GF-D8 (cell line): ENCODE results near the gene TTLL10.

Experiments used
- DNase-seq: peaks from one replicate; lab custom pipeline; 2025; lab: John Stamatoyannopoulos, UW

Gene TTLL10

GRCh38 chr1:1236945-1237873, 63.5 kb downstream of the TTLL10 start:
- DNase-seq: no peak

- no peak for DNase-seq
Measured at GRCh38 chr1:1237874-1238701, 64.4 kb downstream of the TTLL10 start.

DNA sequence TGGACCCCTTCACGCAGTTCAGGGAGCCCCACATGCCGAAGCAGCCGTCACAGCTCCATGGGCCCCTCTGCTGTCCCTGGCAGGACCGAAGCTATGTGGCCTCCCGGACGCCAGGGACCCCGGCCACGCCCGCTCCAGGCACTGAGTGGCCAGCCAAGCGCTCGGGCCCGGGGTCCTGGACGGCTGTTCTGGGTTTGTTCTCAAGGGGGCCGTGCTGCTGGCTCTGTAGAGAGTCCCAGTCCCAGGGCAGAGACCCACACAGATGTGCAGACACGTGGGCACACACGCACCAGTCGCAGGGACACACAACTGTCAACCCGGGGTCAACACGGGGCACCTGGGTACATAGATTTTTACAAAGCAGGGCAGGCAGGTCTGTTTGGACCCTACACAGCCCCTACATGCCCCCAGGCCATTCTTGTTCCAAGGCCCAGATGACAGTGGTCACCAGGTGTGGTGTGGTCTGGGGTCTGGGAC, 65.1 kb downstream of the TTLL10 start:
- DNase-seq: no peak

DNA sequence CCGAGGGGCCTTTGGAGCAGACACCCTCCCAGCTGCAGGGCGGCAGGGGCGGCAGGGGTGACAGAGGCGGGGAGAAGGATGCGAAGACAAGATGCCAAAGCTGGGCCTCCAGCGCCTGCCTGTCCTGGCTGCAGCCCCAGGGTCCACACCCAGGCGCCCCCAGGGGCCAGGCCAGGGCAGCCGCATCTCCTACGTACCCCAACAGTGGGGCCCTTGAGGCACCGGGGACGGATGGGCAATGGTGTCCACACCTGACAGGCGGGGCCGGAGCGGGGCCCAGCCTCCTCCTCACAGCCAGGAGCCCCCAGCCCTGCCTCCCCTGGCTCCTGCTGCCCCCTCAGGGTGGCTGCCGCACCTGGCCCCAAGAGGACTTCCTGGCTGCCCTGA, 65.5 kb downstream of the TTLL10 start:
- no peak for DNase-seq

GRCh38 chr1:1239614-1240347, 66.1 kb downstream of the TTLL10 start:
- no peak for DNase-seq

- DNase-seq: no peak
Measured at GRCh38 chr1:1240348-1240732, 66.7 kb downstream of the TTLL10 start.

- no peak for DNase-seq
Measured at GRCh38 chr1:1240822-1241587, 67.3 kb downstream of the TTLL10 start.

DNA sequence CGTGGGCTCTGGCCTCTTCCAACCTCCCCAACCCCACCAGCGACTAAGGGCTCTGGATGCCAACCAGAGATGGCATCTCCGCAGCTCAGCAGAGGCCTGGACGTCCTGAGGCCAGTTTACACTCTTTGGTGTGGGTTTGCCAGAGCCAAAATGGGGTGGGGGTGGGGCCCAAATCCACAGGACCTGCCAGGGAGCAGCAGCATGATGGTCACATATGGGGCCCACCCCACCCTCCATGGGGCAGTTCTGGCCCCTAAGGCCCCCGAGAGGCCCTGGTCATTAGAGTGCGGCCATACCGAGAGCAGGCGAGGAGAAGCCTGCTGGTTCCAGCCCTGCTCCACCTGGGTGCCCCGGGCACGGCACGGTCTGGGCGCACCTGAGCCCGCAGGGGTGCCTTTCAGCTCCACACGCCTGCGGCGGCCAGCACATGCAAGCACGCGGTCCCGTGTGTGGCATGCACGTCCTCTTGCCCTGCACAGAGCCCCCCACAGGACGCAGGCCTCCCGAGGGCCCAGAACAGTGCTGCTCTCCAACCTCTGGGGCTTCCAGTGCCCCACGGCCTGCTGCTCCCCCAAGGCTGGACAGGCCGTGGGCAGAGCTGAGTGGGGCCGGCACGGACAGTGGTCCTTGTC, 68.0 kb downstream of the TTLL10 start:
- no peak for DNase-seq

- DNase-seq: no peak
Measured at GRCh38 chr1:1242461-1243265, 69.0 kb downstream of the TTLL10 start.

DNA sequence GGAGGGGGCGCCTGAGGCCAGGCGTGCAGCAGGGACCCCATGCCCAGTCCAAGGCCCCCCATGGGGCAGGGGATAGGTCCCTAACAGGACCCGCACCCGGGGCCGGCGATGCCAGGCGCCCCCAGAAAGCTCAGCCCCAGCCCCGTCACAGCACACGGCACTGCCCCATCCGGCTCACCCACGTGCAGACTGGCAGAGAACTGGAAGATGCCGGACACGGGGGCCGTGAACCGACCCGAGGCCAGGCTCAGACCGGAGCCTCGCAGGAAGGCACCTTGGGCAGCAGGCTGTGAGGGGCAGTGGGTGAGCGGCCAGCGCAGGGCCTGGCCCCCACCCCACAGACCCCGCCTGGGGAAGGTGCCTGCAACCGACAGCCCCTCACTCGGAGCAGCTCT, 69.6 kb downstream of the TTLL10 start:
- DNase-seq: no peak

DNA sequence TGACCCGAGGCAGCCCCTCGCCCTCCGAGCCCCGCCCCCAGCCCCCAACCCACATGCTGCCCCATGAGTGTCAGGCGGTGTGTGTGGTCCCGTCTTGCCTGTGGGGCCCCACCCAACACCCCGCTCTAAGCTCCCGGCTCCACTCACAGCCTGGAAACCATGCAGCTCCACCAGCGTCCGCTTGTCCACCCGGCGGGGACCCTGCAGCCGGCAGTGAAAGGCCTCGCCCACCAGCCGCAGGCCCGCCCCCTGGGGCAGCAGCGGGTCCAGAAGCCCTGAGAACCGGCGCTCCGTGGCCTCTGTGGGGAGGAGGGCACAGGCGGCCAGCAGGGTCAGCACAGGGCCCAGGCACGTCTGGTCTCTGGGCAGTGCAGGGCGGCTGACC, 70.1 kb downstream of the TTLL10 start:
- no peak for DNase-seq

GRCh38 chr1:1244192-1244811, 70.6 kb downstream of the TTLL10 start:
- no peak for DNase-seq

DNA sequence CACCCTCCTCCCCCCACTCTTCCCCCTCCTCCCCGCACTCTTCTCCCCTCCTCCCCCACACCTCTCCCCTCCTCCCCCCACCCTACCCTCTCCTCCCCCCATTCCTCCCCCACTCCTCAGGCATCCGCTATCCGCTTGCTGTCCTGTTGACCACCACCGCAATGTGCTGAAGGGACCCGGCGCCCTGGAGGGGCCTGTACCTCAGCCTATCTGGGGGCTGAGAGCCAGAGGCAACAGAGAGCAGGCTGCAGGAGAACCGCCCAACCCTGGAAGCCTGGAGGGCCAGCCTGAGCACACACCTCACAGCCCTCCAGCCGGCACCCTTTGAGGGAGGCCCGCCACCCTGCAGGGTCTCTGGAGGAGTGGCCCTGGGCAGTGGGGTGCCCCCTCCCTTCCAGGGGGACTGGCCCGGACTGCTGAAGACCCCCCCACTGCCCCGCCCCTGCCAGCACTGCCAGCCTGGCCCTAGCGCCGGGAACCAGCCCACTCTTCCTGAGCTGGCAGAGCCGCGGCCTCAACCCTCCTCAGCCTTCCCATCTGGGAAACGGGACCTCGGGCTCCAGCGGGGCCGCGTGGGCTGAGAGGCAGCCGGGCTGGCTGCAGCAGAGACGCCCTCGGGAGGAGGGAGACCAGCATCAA, 71.6 kb downstream of the TTLL10 start:
- no peak for DNase-seq

GRCh38 chr1:1245817-1246576, 72.3 kb downstream of the TTLL10 start:
- no peak for DNase-seq

GRCh38 chr1:1246577-1247340, 73.1 kb downstream of the TTLL10 start, which contains the start of gene C1QTNF12:
TSS of gene C1QTNF12 (minus strand) at chr1:1246722. CDS start at chr1:1246690, 32 bp downstream.
- no peak for DNase-seq

GRCh38 chr1:1247341-1247913, 73.7 kb downstream of the TTLL10 start:
- DNase-seq: no peak
